HEK293 (cell line): ENCODE data around the gene PEAR1.

Source experiments
- CTCF ChIP-seq: fragments of 450-650 bp; formaldehyde crosslinking; IDR thresholded peaks from 2 replicates; pipeline ENCODE4 v1.5.1; 2016; ENCODE audit warnings: missing biosample characterization, missing genetic modification characterization
- ZNF121 ChIP-seq: fragments of 450-650 bp; formaldehyde crosslinking; IDR thresholded peaks from 2 replicates; pipeline ENCODE4 v1.5.1; 2016; ENCODE audit warnings: missing biosample characterization, missing genetic modification characterization
- ZNF654 ChIP-seq: fragments of 450-650 bp; formaldehyde crosslinking; IDR thresholded peaks from 2 replicates; pipeline ENCODE4 v1.5.1; 2016; ENCODE audit warnings: low read depth, missing biosample characterization, missing genetic modification characterization

- TF ChIP-seq ZNF654: no peak
- TF ChIP-seq ZNF121 (tag by site-specific recombination): no peak
- TF ChIP-seq CTCF (tag by site-specific recombination): no peak
Measured at GRCh38 chr1:156885880-156886355, 7.6 kb upstream of the PEAR1 start.
